ENCODE results near the gene THAP7.

The THAP7 gene

DNA sequence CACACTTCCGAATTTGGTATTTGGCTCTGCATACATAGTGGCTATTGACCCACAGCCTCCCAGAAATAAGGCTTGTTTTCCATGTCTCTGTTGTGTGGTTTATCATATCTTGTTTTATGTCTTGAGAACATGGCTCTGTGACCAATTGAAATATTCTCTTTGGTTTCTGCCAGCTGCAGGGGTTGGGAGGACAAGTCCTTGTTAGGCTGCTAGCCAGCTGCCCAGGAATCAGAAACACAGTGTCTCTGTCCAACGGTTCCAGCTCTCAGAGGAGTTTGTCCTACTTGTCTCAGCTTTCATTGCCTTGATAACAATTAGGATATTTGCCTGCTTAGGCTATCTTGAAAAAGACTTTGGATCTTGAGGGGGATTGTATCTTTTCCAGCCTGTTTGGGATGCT is 36.5 kb upstream of the THAP7 start:
- Mint-ChIP-seq H3K4me1 (ENCODE audit: low read depth) (peaks cover 8% of the 10 kb centered on the region), H3K27me3 (ENCODE audit: low read depth) (peaks cover 39% of the 10 kb centered on the region), H3K27ac (no peak overlapping the region), H3K9me3 (no peaks in the 10 kb centered on the region), H3K4me3 (no peak overlapping the region), H3K36me3 (ENCODE audit: low read depth) (no peaks in the 10 kb centered on the region)

DNA sequence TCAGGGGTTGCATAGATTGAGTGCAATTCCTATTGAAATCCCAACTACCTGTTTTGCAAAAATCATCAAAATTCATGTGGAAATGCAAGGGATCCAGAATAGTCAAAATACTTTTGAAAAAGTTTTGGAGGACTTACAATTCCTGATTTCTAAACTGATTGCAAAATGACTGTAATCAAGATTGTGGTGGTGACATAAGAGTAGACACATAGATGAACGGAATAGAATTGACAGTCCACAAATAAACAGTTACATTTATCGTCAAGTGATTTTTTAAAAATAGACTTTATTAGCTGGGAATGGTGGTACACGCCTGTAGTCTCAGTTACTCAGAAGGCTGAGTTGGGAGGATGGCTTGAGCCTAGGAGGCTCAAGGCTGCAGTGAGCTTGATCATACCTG is 33.1 kb upstream of the THAP7 start:
- no peak overlapping the region for H3K27ac Mint-ChIP-seq
- no peak overlapping the region for H3K4me3 Mint-ChIP-seq
- peaks cover 47% of the 10 kb centered on the region for H3K27me3 Mint-ChIP-seq (ENCODE audit: low read depth)
- peaks cover 5% of the 10 kb centered on the region for H3K4me1 Mint-ChIP-seq (ENCODE audit: low read depth)
- no peaks in the 10 kb centered on the region for H3K36me3 Mint-ChIP-seq (ENCODE audit: low read depth)
- no peaks in the 10 kb centered on the region for H3K9me3 Mint-ChIP-seq

DNA sequence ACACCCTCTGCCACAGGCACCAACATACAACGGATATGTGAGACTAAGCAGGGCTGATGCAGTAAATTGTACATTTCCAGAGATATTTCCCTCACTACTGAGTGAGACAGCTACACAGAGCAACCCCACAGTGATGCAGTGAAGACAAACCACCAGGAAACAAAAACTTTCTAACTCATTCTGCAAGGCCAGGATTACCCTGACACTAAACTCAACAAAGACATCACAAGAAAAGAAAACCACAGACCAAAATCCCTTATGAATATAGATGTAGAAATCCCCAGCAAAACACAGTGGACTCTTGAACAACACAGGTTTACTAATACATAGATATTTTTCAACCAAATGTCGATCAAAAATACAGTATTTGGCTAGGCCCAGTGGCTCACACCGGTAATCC is 32.0 kb upstream of the THAP7 start:
- Mint-ChIP-seq H3K36me3 (ENCODE audit: low read depth) (no peaks in the 10 kb centered on the region), H3K4me3 (no peak overlapping the region)

DNA sequence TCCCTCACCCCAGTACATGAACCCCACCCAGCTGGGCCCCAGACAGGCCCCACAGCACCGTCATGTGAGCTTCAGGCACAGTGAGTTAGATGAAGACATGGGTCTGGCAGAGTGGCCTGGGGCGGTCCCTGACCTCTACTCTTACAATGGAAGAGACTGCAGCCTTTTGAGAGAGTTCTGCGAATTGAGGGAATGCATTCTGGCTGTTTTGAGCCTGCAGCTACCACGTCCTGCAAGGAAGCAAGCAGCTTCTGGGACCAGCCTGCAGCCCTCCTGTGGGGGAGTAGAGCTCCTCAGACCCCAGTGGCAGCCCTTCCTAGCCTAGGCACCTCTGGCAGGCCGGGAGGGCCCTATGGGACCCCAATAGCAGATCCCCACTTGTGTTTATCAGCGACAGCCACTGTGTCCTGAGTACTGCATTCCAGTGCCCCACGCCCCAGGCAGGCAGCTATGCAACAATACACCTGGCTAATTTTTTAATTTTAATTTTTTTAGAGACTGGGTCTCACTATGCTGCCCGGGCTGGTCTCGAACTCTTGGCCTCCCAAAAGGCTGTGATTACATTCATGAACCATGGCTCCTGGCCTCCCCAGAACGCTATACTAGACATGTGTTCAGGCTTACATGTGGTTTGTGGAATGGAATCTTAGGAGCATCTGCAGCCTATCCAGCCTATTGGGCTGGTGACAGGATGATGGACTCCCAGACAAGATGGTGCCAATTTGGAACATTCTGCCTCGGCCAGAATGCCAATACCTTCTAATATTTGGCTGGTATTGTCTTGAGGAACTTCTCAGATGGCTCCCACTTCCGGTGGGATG is 31.2 kb upstream of the THAP7 start:
- Mint-ChIP-seq H3K4me1 (ENCODE audit: low read depth) (peaks cover 5% of the 10 kb centered on the region), H3K4me3 (no peak overlapping the region), H3K36me3 (ENCODE audit: low read depth) (no peaks in the 10 kb centered on the region), H3K9me3 (no peaks in the 10 kb centered on the region), H3K27ac (no peak overlapping the region), H3K27me3 (ENCODE audit: low read depth) (peaks cover 40% of the 10 kb centered on the region)

More for the DNA sequence above, 32.0 kb upstream of the THAP7 start:
- Mint-ChIP-seq H3K4me1 (ENCODE audit: low read depth) (peaks cover 5% of the 10 kb centered on the region), H3K27ac (no peak overlapping the region), H3K9me3 (no peaks in the 10 kb centered on the region), H3K27me3 (ENCODE audit: low read depth) (peaks cover 45% of the 10 kb centered on the region)

DNA sequence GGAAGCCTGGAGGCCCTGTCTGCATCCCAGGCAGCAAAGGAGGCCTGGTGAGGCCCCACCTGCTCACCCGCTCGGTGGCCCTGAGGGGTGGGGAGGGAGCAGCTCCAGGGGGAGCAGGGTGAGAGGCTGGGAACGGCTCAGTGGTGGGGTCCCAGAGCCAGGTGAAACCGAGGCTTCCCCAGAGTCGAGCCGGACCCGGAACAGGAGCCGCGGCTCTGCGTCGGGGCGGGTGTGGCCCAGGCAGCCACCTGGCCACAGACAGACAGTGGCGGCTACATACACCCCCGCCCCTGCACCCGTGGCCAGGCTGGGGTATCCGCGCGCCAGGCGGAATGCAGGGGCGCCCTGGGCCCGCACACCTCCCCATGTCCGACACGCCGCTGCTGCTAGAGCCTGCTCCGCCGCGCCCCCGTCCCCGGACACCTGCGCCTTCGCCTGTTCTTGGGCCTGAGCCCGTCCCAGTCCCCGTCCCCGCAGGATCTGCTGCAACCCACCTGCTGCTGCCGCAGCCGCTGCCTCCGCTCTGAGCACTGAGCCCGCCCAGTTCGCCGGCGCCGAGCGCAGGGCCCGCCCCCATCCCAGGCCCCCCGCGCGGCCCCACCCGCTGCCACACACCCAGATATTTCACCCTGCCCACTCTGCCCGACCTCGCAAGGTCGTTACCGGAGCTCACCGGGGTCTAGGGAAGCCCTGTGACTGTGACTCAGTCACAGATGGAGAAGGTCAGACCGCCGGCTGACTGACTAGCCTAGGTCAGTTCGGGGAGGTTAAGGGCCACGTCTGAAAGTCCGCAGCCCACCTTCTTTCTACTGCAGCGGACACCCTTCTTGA is 30.3 kb upstream of the THAP7 start, which contains the start of gene SLC7A4:
Gene SLC7A4, minus strand, starts transcription at position 525 of the 831 bp plus-strand sequence. CDS start 749 bp downstream, outside the sequence.
- Mint-ChIP-seq H3K4me1 (ENCODE audit: low read depth) (peaks cover 5% of the 10 kb centered on the region), H3K27ac (no peak within 1 kb of the TSS), H3K36me3 (ENCODE audit: low read depth) (no peaks in the 10 kb centered on the region), H3K4me3 (no peak within 1 kb of the TSS), H3K27me3 (ENCODE audit: low read depth) (peaks cover 40% of the 10 kb centered on the region), H3K9me3 (no peaks in the 10 kb centered on the region)

DNA sequence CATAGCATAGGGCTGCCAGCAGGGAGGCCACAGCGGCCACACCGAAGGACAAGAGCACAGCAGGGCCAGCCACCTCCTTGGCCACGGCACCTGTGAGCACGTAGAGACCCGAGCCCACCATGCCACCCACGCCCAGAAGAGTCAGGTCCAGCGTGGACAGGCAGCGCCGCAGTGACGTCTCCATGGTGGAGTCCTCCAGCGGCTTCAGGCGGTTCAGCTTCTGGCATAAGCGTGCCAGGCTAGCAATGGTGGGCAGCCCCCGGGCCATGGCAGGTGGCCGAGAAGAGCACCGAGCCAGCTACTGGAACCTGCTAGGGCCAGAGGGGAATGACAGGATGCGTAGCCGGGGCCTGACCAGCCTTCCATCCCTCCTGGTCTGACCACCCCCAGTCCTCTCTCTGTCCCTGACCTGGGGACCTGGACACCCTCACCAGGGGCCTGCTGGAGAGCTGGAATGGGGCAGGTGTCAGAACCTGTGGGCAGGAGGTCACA is 29.7 kb upstream of the THAP7 start:
- peaks cover 40% of the 10 kb centered on the region for H3K27me3 Mint-ChIP-seq (ENCODE audit: low read depth)
- H3K9me3 Mint-ChIP-seq = no peaks in the 10 kb centered on the region
- H3K4me3 Mint-ChIP-seq = no peak overlapping the region
- no peaks in the 10 kb centered on the region for H3K36me3 Mint-ChIP-seq (ENCODE audit: low read depth)
- peaks cover 5% of the 10 kb centered on the region for H3K4me1 Mint-ChIP-seq (ENCODE audit: low read depth)
- no peak overlapping the region for H3K27ac Mint-ChIP-seq

DNA sequence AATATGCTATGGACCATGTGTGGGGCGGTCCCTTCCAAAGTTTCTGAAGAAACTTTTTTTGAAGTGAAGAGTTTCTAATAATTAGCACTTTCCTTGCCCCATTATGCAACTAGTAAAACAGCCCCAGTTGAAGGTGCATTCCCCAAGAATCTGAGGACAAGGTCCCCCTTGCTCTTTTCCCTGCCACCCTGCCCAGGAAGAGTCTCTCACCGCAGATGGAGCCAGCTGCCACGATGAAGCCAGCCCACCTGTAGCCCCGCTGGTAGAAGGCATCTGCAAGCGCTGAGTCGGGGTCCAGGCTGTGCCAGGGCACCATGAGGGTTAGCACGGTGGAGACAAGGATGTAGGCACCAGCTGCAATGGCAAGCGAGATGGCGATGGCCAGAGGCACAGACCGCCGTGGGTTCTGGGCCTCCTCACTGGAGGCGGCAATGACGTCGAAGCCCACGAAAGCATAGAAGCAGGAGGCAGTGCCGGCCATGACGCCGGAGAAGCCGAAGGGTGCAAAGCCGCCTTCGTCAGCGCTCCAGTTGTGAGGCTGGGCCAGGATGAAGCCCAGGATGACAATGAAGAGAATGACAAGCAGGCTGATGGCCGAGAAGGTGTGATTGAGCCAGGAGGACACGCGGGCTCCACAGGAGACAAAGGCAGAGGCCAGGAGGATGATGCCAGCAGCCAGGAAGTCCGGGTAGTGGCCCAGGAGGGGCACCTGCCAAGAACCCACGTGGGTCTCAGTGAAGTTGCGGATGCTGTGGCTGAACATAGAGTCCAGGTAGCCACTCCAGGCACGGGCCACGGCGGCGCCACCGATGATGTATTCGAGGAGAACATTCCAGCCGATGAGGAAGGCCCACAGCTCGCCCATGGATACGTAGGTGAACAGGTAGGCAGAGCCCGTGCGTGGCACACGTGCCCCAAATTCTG is 29.0 kb upstream of the THAP7 start:
- Mint-ChIP-seq H3K27me3 (ENCODE audit: low read depth) (peaks cover 40% of the 10 kb centered on the region), H3K4me1 (ENCODE audit: low read depth) (peaks cover 5% of the 10 kb centered on the region), H3K36me3 (ENCODE audit: low read depth) (no peaks in the 10 kb centered on the region), H3K9me3 (no peaks in the 10 kb centered on the region), H3K4me3 (no peak overlapping the region), H3K27ac (no peak overlapping the region)

DNA sequence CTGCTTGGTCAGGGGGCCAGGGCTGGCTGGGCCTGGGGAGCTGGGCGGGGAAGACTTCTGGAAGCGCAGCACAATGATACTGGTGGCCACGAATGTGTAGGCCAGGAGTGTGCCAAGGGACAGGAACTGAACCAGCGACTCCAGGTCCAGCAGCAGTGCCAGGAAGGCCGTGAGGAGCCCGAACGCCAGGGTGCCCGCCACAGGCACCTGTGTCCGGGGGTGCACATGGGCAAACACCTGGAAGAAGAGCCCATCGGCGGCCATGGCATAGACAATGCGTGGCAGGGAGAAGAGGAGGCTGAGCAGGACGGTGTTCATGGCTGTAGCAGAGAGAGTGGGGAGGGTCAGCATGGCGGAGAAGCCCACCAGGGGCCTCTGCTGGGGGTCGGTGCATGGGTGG is 28.1 kb upstream of the THAP7 start:
- Mint-ChIP-seq H3K4me1 (ENCODE audit: low read depth) (peaks cover 12% of the 10 kb centered on the region), H3K9me3 (no peaks in the 10 kb centered on the region), H3K27ac (no peak overlapping the region), H3K4me3 (no peak overlapping the region), H3K27me3 (ENCODE audit: low read depth) (peaks cover 34% of the 10 kb centered on the region), H3K36me3 (ENCODE audit: low read depth) (no peaks in the 10 kb centered on the region)

DNA sequence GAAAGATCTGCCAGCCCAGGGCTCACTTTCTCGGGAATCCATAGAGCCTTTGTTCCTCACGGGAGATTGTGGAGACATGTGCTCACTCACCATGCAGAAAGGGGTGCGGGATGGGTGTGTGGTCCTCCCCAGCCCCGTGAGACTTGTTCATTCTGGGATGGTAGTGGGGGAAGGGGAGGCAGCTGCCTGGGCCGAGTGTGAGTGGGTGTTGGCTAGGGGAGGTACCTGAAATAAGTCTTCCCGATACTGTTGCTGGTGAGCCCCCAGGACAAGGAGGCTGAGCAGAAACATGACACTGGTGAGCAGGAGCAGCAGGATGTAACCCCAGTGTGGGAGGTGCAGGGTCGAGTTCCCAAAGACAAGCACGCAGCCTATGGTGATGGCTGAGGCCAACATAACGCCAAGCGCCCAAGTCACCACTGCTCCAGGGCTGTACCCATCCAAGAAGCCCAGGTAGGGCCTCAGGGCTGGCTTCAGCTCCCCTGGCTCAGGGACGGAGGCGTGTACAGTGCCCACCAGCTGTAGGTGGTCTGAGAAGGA is 27.6 kb upstream of the THAP7 start:
- Mint-ChIP-seq H3K9me3 (no peaks in the 10 kb centered on the region), H3K27me3 (ENCODE audit: low read depth) (peaks cover 32% of the 10 kb centered on the region), H3K36me3 (ENCODE audit: low read depth) (no peaks in the 10 kb centered on the region), H3K4me3 (no peak overlapping the region), H3K27ac (no peak overlapping the region), H3K4me1 (ENCODE audit: low read depth) (peaks cover 13% of the 10 kb centered on the region)

DNA sequence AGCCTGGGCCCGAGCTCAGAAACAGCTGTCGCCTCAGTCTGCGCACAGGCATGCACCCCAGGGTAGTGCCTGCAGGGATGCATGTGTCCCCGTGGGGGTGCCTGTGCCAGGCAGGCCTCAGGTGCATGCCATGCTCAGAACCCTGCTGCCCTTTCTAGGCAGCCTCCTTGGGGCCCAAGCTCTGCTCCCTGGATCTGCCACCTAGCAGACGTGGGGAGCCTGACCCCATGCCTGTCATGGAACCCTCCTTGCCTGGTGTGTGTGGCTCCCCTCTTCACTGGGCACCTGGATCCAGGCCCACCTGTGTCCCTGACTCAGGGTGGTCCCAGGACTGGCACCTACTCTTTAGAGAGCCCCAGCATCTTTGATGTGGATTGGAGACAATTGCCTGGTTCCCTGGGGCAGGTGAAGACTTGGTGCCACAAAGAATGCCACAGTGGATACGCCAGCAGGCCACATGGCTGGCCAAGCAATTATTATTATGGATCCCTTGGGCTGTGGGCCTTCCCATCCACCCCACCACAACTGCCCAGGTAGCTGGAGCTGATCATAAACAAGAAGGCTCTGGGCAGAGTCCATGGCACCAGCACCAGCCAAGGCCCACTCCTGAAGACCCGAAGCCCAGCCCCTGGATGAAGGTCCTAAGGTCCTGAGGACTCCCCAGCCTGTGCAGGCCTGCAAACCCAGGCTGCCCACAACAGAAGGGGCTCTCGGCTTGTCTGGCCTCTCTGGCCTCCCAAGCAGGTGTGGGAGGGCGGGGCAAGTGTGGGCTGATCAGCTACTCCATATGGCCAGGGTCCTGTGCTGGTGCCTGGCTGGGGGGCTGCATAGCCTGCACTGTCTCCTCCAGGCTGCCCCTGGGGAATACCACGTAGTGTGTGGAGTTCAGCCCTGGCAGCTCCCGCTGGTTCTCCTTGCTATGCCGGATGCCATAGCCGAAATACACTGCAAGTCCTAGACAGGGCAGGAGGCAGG is 26.6 kb upstream of the THAP7 start:
- H3K27me3 Mint-ChIP-seq (ENCODE audit: low read depth) = peaks cover 24% of the 10 kb centered on the region
- no peak overlapping the region for H3K4me3 Mint-ChIP-seq
- H3K36me3 Mint-ChIP-seq (ENCODE audit: low read depth) = no peaks in the 10 kb centered on the region
- no peaks in the 10 kb centered on the region for H3K9me3 Mint-ChIP-seq
- no peak overlapping the region for H3K27ac Mint-ChIP-seq
- peaks cover 9% of the 10 kb centered on the region for H3K4me1 Mint-ChIP-seq (ENCODE audit: low read depth)

DNA sequence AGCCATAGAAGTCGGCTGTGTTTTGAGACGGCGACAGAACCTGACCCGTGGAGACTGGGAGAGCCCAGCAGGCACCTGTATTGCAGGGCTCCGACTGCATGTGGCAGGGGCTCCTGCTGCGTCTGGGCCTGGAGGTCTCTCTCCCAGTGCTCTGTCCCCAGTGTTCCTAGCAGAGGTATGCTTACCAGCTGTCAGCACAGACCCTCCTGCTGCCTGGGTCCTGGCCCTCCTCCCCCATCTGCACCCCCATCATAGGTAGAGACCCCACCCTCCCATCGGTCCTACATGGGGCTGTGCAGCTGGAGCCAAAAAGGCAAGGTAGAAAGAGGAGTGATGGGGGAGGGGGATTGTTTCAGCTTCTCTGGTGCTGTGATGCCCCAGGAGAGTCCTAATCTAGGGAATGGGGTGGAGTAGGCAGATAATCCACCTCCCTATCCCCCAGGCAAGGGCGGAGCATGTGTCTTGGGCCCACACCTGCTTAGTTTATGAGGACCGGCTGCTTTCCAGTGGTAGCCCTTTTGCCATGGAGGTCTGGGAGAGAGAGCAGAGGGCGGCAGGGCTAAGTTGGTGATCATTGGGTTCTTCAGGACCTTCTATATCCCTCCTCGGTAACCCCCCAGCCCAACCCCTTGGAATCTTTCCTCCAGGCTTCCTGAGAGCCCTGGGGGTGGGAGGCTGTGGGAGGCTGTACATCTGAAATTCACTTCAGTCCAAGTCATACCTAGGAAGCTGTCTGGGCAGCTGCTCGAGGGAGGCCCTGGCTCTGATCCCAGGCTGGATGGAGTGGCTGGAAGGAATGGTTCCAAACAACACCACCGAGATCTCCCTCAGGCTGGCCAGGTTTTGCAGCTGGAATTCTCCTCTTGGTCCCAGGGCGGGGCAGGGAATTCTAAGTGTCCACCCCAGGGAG is 25.1 kb upstream of the THAP7 start:
- no peak overlapping the region for H3K4me3 Mint-ChIP-seq
- no peaks in the 10 kb centered on the region for H3K9me3 Mint-ChIP-seq
- H3K36me3 Mint-ChIP-seq (ENCODE audit: low read depth) = no peaks in the 10 kb centered on the region
- H3K4me1 Mint-ChIP-seq (ENCODE audit: low read depth) = peaks cover 8% of the 10 kb centered on the region
- H3K27ac Mint-ChIP-seq = no peak overlapping the region
- H3K27me3 Mint-ChIP-seq (ENCODE audit: low read depth) = peaks cover 14% of the 10 kb centered on the region
